Keratinocyte (primary cell): ENCODE measurements around the gene DEF6. TPM values are rescaled to one million over a fixed set of nuclear protein-coding genes. Genes with fewer than 3 reads are reported as not detected.

Source experiments
- DNase-seq: peaks from one replicate; pipeline ENCODE4 v3.0.0-alpha.2; 2011; ENCODE audit warnings: low read depth, missing footprints, low spot score
- FAIRE-seq: peaks from 2 replicates; lab custom pipeline; 2011; peaks lifted over from hg19 to GRCh38; lab: Jason Lieb, UNC
- H2AFZ ChIP-seq: 2 replicates; pipeline ENCODE4 v1.6.0; 2012; ENCODE audit warnings: low read length, control low read depth, inconsistent platforms; ENCODE audit not compliant: control insufficient read depth
- H3K27ac ChIP-seq: 2 replicates; pipeline ENCODE4 v1.5.1; 2011; ENCODE audit warnings: low read length; ENCODE audit not compliant: control insufficient read depth, insufficient read depth
- H3K27me3 ChIP-seq: 3 replicates; pipeline ENCODE4 v1.6.0; 2011; ENCODE audit warnings: low read length; ENCODE audit not compliant: control insufficient read depth, insufficient read depth; ENCODE audit errors: extremely low read depth
- H3K36me3 ChIP-seq, 2 experiments: 2 replicates in 1 of 2; 3 replicates in 1 of 2; pipeline ENCODE4 v1.5.1; 2011; ENCODE audit warnings: low read length in 2 of 2, mild to moderate bottlenecking in 1 of 2; ENCODE audit not compliant: control insufficient read depth in 2 of 2, insufficient read depth in 2 of 2; ENCODE audit errors: extremely low read depth in 1 of 2
- H3K4me1 ChIP-seq: 3 replicates; pipeline ENCODE4 v1.5.1; 2011; ENCODE audit warnings: low read length; ENCODE audit not compliant: control insufficient read depth, insufficient read depth; ENCODE audit errors: extremely low read depth
- H3K4me2 ChIP-seq: 3 replicates; pipeline ENCODE4 v1.6.0; 2011; ENCODE audit warnings: low read depth, low read length; ENCODE audit not compliant: control insufficient read depth, insufficient read depth; ENCODE audit errors: extremely low read depth
- H3K4me3 ChIP-seq, 3 experiments: fragments of 200-600 bp in 1 of 3; sonication (generic) in 1 of 3; 2 replicates in 2 of 3; 3 replicates in 1 of 3; pipeline ENCODE4 v1.5.1; 2011 to 2016; ENCODE audit warnings: low read length in 3 of 3, mild to moderate bottlenecking in 3 of 3, control low read depth in 2 of 3, inconsistent platforms in 1 of 3, low read depth in 1 of 3, mixed read lengths in 1 of 3, mixed run types in 1 of 3, moderate library complexity in 1 of 3; ENCODE audit not compliant: control insufficient read depth in 2 of 3, insufficient read depth in 2 of 3; ENCODE audit errors: extremely low read depth in 1 of 3
- H3K79me2 ChIP-seq: 2 replicates; pipeline ENCODE4 v1.6.0; 2012; ENCODE audit warnings: low read length; ENCODE audit not compliant: control insufficient read depth, insufficient read depth
- H3K9ac ChIP-seq: 3 replicates; pipeline ENCODE4 v1.6.0; 2011; ENCODE audit warnings: low read length; ENCODE audit not compliant: control insufficient read depth, insufficient read depth; ENCODE audit errors: extremely low read depth
- H3K9me1 ChIP-seq: 3 replicates; pipeline ENCODE4 v1.6.0; 2011; ENCODE audit warnings: low read length; ENCODE audit not compliant: control insufficient read depth, insufficient read depth; ENCODE audit errors: extremely low read depth
- H3K9me3 ChIP-seq: 2 replicates; pipeline ENCODE4 v1.5.1; 2012; ENCODE audit warnings: low read depth, low read length; ENCODE audit not compliant: control insufficient read depth
- H4K20me1 ChIP-seq: 3 replicates; pipeline ENCODE4 v1.6.0; 2011; ENCODE audit warnings: low read length; ENCODE audit not compliant: control insufficient read depth, insufficient read depth; ENCODE audit errors: extremely low read depth
- CTCF ChIP-seq, 3 experiments: IDR thresholded peaks in 1 of 3; conservative IDR thresholded peaks in 1 of 3; optimal IDR thresholded peaks in 1 of 3; 2 replicates in 2 of 3; 3 replicates in 1 of 3; pipeline versions ENCODE3 to v1.5.1; 2011; ENCODE audit warnings: low read length in 3 of 3, mild to moderate bottlenecking in 3 of 3, moderate library complexity in 2 of 3, control low read depth in 1 of 3, inconsistent platforms in 1 of 3; ENCODE audit not compliant: insufficient read depth in 2 of 3; ENCODE audit errors: extremely low read depth in 1 of 3
- EZH2 ChIP-seq: IDR thresholded peaks from one replicate; pipeline ENCODE4 v1.6.1; 2012; ENCODE audit warnings: inconsistent platforms, mild to moderate bottlenecking, low read length, moderate library complexity
- dilution Hi-C: fragments of 300-500 bp; cut with MboI; formaldehyde crosslinking; loops from one replicate; pipeline ENCODE4 v1.7.0; 2020; ENCODE audit warnings: low sequenced_read_pairs; ENCODE audit not compliant: extremely low pct_ligation_motif_present
- polyA plus RNA-seq, 5 experiments: library from polyadenylated mRNA; depleted of rRNA in 3 of 5; stranded (reverse) in 3 of 5; stranded (forward) in 1 of 5; unstranded in 1 of 5; fragments of >200 nt; gene quantifications; 1 replicate in 1 of 5; 2 replicates in 3 of 5; 3 replicates in 1 of 5; pipeline versions ENCODE4 v1.2.1 to v1.2.3, GENCODE V29; 2011 to 2012; ENCODE audit warnings: missing spikeins in 2 of 5, low read depth in 1 of 5, low replicate concordance in 1 of 5

The DEF6 gene
- polyA plus RNA-seq, 1 donor (not counting 4 experiments of a cell fraction or from before 2014, with no cell fraction given), result 17.3 TPM

DNA sequence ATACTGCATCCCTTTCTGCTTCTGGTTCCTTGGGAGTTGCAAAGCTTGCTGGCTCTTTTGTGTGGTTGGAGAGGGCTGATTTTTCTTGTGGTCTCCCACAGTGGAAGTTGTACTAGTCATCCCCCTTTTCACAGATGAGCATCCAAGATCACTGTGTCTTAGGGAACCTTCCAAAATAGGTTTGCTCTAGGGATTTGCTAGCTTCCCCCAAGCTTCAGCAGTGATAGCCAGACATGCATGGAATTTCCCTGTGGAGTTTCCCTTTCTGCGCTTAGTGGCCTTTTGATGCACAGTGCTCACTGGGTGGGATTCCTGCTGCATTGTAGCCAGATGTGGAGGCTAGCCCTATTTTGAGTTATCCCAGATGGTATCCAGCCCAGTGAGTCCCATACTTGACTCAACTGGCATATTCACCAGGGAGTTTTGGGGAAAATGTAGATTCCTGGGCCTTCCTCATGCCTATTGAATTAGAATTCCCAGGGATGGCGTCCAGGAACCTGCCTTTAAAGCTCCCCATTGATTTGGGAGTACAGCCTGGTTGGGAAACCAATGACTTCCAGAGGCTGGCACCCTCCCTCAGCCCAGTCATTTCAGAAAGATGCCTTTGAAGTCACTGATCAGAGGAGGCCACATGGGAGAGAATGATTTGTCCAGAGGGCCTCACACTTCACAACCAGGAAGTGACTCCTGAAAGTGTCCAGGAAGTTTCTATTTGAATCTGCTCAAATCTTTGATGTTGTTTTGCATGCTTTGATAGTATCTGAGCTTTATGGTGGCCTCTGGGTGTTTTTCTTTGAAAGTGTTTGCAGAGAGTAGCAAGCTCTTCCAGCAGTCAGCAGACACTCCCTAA lies 70.6 kb downstream of the DEF6 start:
- peaks cover 38% of the 10 kb centered on the region for H3K4me1 ChIP-seq
- no peaks in the 10 kb centered on the region for H4K20me1 ChIP-seq
- dilution Hi-C loops, result no loop called here
- H3K9ac ChIP-seq, result no peak overlapping the region
- H3K4me2 ChIP-seq, result peak overlapping the region; percentile 3
- no peaks in the 10 kb centered on the region for H3K9me3 ChIP-seq
- DNase-seq (no peak), FAIRE-seq (no peak)
- peaks cover 11% of the 10 kb centered on the region for H3K79me2 ChIP-seq
- H3K4me3 ChIP-seq, result no peak overlapping the region
- H3K9me1 ChIP-seq, result peaks cover 4% of the 10 kb centered on the region
- no peaks in the 10 kb centered on the region for H3K27me3 ChIP-seq
- H2AFZ ChIP-seq, result no peak overlapping the region
- peak overlapping the region; percentile 33 for H3K27ac ChIP-seq
- TF ChIP-seq CTCF (optimal IDR thresholded peaks at IDR 0.05 in 1 of 3, IDR thresholded peaks at IDR 0.05 in 1 of 3, conservative IDR thresholded peaks at IDR 0.05 in 1 of 3; ENCODE audit: extremely low read depth in 1 of 3, insufficient read depth in 2 of 3, low read length in 3 of 3), result no peak
- TF ChIP-seq EZH2, result no peak
- H3K36me3 ChIP-seq, result no peaks in the 10 kb centered on the region

DNA sequence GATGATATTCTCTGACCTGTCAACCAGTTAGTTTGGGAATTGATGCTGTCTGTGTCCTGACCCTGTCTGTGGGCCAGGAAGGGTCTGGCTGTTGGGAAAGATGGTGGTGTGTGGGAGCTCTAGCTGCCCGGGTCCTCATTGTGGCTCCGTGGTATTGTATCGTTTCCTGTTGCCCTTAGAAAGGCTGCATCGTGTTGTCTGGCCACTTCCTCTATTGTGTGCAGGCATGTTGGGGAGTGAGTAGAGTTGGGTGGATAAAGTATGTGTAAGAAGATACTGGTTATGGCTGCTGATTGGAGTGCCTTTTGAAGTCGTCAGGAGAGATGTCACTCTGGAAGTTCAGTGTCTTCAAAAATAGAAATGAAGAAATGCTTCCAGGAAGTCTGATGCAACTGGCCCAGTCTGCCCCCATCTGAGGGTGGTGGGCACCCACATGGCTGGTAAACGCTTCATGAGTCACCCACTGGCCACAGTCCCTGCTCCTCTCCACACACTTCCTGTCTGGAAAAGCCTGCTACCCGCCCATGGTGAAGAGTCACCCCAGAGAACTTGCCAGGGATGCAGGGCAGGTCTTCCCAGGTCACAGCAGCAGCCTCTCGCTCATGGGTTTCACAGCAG lies 72.6 kb downstream of the DEF6 start:
- H3K27ac ChIP-seq, result peak overlapping the region; percentile 83
- DNase-seq (no peak), FAIRE-seq (peak; percentile 53)
- H3K4me1 ChIP-seq, result peaks cover 38% of the 10 kb centered on the region
- no peaks in the 10 kb centered on the region for H3K36me3 ChIP-seq
- H4K20me1 ChIP-seq, result no peaks in the 10 kb centered on the region
- peak overlapping the region; percentile 72 for H2AFZ ChIP-seq
- no peak for TF ChIP-seq EZH2
- TF ChIP-seq CTCF (optimal IDR thresholded peaks at IDR 0.05 in 1 of 3, IDR thresholded peaks at IDR 0.05 in 1 of 3, conservative IDR thresholded peaks at IDR 0.05 in 1 of 3; ENCODE audit: extremely low read depth in 1 of 3, insufficient read depth in 2 of 3, low read length in 3 of 3), result no peak
- H3K79me2 ChIP-seq, result peaks cover 13% of the 10 kb centered on the region
- dilution Hi-C loops, result no loop called here
- H3K27me3 ChIP-seq, result no peaks in the 10 kb centered on the region
- peak overlapping the region; percentile 63 for H3K4me2 ChIP-seq
- peak overlapping the region; percentile 15 for H3K9ac ChIP-seq
- peak overlapping the region in 1 of 3 experiments; percentile 47 for H3K4me3 ChIP-seq
- H3K9me3 ChIP-seq, result no peaks in the 10 kb centered on the region
- peaks cover 4% of the 10 kb centered on the region for H3K9me1 ChIP-seq
